ENCODE results near the gene CCDC97. TPM values are rescaled to one million over a fixed set of nuclear protein-coding genes. Genes with fewer than 3 reads are reported as not detected.
A peak's percentile ranks its signal among the peaks of the same experiment; 100 is the strongest.

Gene CCDC97
- total RNA-seq, 1 donor, result 9.0 TPM

DNA sequence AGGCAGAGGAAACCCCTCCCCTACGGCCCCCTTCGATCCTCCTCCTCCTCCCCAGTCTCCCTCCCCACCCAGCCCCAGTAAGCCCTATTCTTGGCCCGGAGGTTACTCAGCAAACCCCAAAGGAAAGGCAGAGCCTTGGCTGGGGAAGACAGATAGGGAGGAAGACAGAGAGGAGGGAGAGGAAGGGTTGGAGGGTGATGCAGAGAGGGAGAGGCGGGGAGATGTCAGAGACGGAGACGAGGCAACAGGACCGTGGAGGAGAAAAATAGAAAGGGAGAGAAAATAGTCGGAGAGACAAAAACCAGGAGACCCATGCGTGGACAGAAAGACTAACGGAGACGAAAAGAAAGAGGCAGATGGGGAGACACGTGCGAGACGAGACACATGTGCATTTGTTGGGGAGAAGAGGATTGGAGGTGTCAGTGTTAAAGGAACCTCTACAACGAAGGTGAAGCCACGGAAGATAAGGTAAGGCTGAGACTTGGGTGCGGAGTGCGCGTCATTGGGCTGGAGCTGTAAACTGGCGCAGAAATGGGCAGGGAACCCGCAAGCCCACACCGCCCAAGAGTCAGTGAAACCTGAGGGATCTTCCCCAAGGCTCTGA is 40.9 kb downstream of the CCDC97 start:
- TF ChIP-seq CTCF (IDR thresholded peaks at IDR 0.05; ENCODE audit: extremely low read depth, low read depth, low read length), result no peak
- Histone ChIP-seq H3K4me2 (ENCODE audit: insufficient read depth, low read length) (peak overlapping the region; percentile 84), H3K4me3 (ENCODE audit: insufficient read depth, low read length) (peak overlapping the region; percentile 93), H3K27me3 (ENCODE audit: insufficient read depth, low read length) (no peaks in the 10 kb centered on the region), H4K20me1 (ENCODE audit: insufficient read depth, low read length) (peaks cover 35% of the 10 kb centered on the region), H3K4me1 (ENCODE audit: insufficient read depth, low read length) (peaks cover 11% of the 10 kb centered on the region), H3K9me3 (ENCODE audit: low read depth, low read length) (no peaks in the 10 kb centered on the region), H2AFZ (ENCODE audit: low read length) (peak overlapping the region; percentile 2), H3K27ac (ENCODE audit: low read depth, low read length) (peak overlapping the region; percentile 29), H3K36me3 (ENCODE audit: insufficient read depth, low read length) (peaks cover 19% of the 10 kb centered on the region), H3K79me2 (ENCODE audit: insufficient read depth, low read length) (peaks cover 62% of the 10 kb centered on the region)
- peak; percentile 89 for DNase-seq (ENCODE audit: insufficient read length, low spot score, missing footprints)

DNA sequence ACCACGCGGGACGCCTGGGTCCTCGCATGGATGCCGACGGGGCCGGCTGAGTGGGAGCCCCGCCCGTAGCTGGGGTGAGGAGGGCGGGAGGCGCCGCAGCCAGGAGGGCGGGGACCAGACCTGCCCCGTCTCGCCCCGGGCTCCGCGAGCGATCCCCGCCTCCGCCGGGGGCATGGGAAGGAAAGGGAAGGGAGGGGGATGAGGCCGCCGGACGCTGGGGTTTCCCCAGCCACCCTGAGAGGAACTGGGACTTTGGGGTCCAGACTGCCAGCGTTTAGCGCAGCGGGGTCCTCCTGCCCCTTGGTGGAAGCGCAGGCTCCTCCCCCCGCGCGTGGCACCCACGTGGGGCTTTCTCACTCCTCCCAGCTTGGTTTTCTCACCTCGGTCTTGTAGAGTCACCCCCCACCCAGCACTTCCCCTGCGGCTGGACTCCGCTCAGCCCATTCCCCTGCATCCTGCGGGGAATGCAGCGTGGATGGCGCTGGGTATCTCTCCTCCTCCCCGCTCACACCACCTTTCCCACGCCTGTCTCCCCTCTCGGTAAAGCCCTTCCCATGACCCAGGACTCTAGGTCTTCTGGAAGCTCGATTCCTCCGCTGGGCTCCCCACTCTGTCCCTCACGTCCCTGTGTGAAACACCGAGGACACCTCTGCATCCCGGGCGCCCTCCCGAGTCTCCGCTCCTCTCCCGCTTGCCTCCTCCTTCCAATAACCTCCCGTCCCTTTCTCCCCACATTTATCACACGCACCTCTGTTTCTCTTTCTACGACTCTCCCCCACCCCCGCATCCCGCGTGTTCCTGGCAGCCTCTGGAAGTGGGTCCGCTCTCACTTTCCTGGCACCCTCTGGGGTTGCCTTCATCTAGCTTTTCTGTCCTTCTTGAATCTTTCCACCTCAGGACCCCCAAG is 41.6 kb downstream of the CCDC97 start:
- Histone ChIP-seq H3K4me1 (ENCODE audit: insufficient read depth, low read length) (peaks cover 11% of the 10 kb centered on the region), H3K79me2 (ENCODE audit: insufficient read depth, low read length) (peaks cover 57% of the 10 kb centered on the region), H3K9me3 (ENCODE audit: low read depth, low read length) (no peaks in the 10 kb centered on the region), H2AFZ (ENCODE audit: low read length) (peak overlapping the region; percentile 28), H3K27ac (ENCODE audit: low read depth, low read length) (peak overlapping the region; percentile 29), H4K20me1 (ENCODE audit: insufficient read depth, low read length) (peaks cover 35% of the 10 kb centered on the region), H3K4me3 (ENCODE audit: insufficient read depth, low read length) (peak overlapping the region; percentile 93), H3K27me3 (ENCODE audit: insufficient read depth, low read length) (no peaks in the 10 kb centered on the region), H3K4me2 (ENCODE audit: insufficient read depth, low read length) (peak overlapping the region; percentile 84), H3K36me3 (ENCODE audit: insufficient read depth, low read length) (peaks cover 12% of the 10 kb centered on the region)
- peak; percentile 97 for DNase-seq (ENCODE audit: insufficient read length, low spot score, missing footprints)
- TF ChIP-seq CTCF (IDR thresholded peaks at IDR 0.05; ENCODE audit: extremely low read depth, low read depth, low read length), result no peak

DNA sequence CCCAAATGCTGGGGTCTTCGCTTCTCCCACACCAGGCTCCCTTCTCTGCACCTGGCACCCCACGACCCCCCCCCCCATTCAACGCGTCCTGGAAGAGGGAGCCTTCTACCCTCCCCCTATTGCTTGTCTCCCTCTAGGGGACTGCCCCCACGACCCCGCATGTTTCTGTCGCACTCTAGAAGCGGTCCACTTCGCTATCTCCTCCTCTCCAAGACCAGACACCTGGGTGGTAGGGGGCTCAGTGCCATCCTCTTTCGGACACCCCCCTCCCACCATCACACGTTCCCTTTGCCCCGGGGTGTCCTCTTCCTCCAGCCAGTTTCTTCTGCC is 42.3 kb downstream of the CCDC97 start:
- Histone ChIP-seq H3K9me3 (ENCODE audit: low read depth, low read length) (no peaks in the 10 kb centered on the region), H3K4me2 (ENCODE audit: insufficient read depth, low read length) (peak overlapping the region; percentile 84), H3K79me2 (ENCODE audit: insufficient read depth, low read length) (peaks cover 55% of the 10 kb centered on the region), H2AFZ (ENCODE audit: low read length) (no peak overlapping the region), H3K36me3 (ENCODE audit: insufficient read depth, low read length) (peaks cover 7% of the 10 kb centered on the region), H4K20me1 (ENCODE audit: insufficient read depth, low read length) (peaks cover 35% of the 10 kb centered on the region), H3K27me3 (ENCODE audit: insufficient read depth, low read length) (no peaks in the 10 kb centered on the region), H3K27ac (ENCODE audit: low read depth, low read length) (peak overlapping the region; percentile 29), H3K4me1 (ENCODE audit: insufficient read depth, low read length) (peaks cover 11% of the 10 kb centered on the region), H3K4me3 (ENCODE audit: insufficient read depth, low read length) (peak overlapping the region; percentile 93)
- no peak for DNase-seq (ENCODE audit: insufficient read length, low spot score, missing footprints)
- TF ChIP-seq CTCF (IDR thresholded peaks at IDR 0.05; ENCODE audit: extremely low read depth, low read depth, low read length), result no peak
